Cardiac muscle cell (in vitro differentiated cells and primary cell): ENCODE results near the gene ELF2. TPM values are rescaled to one million over a fixed set of nuclear protein-coding genes. Genes with fewer than 3 reads are reported as not detected.
"Not testable (repeated sequence)": the region's sequence is repeated elsewhere in the genome, so short reads cannot be mapped to it uniquely, and the experiment has no call there.

Experiments
- DNase-seq, 2 donors: peaks; one replicate each; pipeline versions ENCODE4 v3.0.0 to v3.0.0-alpha.2; 2010 to 2017; ENCODE audit warnings: low read depth in 1 of 2, low spot score in 1 of 2
- H3K27ac ChIP-seq: fragments of 200-600 bp; sonication (generic); 2 replicates; pipeline ENCODE4 v1.5.1; 2016
- H3K27me3 ChIP-seq: fragments of 200-600 bp; sonication (generic); 2 replicates; pipeline ENCODE4 v1.6.0; 2016; ENCODE audit warnings: control low read depth
- H3K36me3 ChIP-seq: fragments of 200-600 bp; sonication (generic); 2 replicates; pipeline ENCODE4 v1.5.1; 2016; ENCODE audit warnings: control low read depth
- H3K4me1 ChIP-seq: fragments of 200-600 bp; sonication (generic); 2 replicates; pipeline ENCODE4 v1.8.1; 2017; ENCODE audit warnings: low read depth, mild to moderate bottlenecking, mixed run types
- H3K4me3 ChIP-seq: fragments of 200-600 bp; sonication (generic); 2 replicates; pipeline ENCODE4 v1.5.1; 2016; ENCODE audit warnings: mild to moderate bottlenecking
- H3K9me3 ChIP-seq: fragments of 200-600 bp; sonication (generic); 2 replicates; pipeline ENCODE4 v1.5.1; 2017; ENCODE audit warnings: low read depth, mild to moderate bottlenecking, control low read depth
- CTCF ChIP-seq: IDR thresholded peaks from 2 replicates; pipeline ENCODE4 v1.5.1; 2012; ENCODE audit warnings: low read depth, mild to moderate bottlenecking, low read length
- polyA plus RNA-seq: library from polyadenylated mRNA; unstranded; fragments of >200 nt; fragmentation: Nextera tagmentation; extraction: Ambion mirVana; gene quantifications from 2 replicates; pipeline ENCODE4 v1.2.1, GENCODE V29; 2016
- total RNA-seq: library from RNA; depleted of rRNA; stranded (reverse); fragments of >200 nt; gene quantifications from 2 replicates; pipeline ENCODE4 v1.2.3, GENCODE V29; 2016

The ELF2 gene
- total and polyA plus RNA-seq, 2 experiments from 2014 or later: 45.7 to 57.5 TPM

- no peaks in the 10 kb centered on the region for H3K36me3 ChIP-seq
- TF ChIP-seq CTCF: no peak
- H3K9me3 ChIP-seq: no peaks in the 10 kb centered on the region
These were observed 161.6 kb downstream of the ELF2 start, which contains the start of gene NOCT for GRCh38 chr4:139015269-139015947. NOCT (plus strand) TSS chr4:139015781; CDS start chr4:139015982, 201 bp downstream.

GRCh38 chr4:139014371-139015268, 162.4 kb downstream of the ELF2 start:
- no peaks in the 10 kb centered on the region for H3K9me3 ChIP-seq
- DNase-seq: peak in 1 of 2 donors; percentile 95
- peaks cover 13% of the 10 kb centered on the region for H3K4me1 ChIP-seq
- no peaks in the 10 kb centered on the region for H3K36me3 ChIP-seq
- peak overlapping the region; percentile 72 for H3K4me3 ChIP-seq
- H3K27me3 ChIP-seq: no peaks in the 10 kb centered on the region
- peak overlapping the region; percentile 100 for H3K27ac ChIP-seq
- TF ChIP-seq CTCF: no peak

More at GRCh38 chr4:139015269-139015947, 161.6 kb downstream of the ELF2 start, which contains the start of gene NOCT:
- DNase-seq: peak; percentile 91 to 94
- H3K27ac ChIP-seq: peak within 1 kb of the TSS; percentile 100
- H3K4me1 ChIP-seq: peaks cover 13% of the 10 kb centered on the region
- peak within 1 kb of the TSS; percentile 72 for H3K4me3 ChIP-seq
- H3K27me3 ChIP-seq: no peaks in the 10 kb centered on the region

GRCh38 chr4:139011225-139011950, 165.6 kb downstream of the ELF2 start:
- peaks cover 6% of the 10 kb centered on the region for H3K4me1 ChIP-seq
- H3K36me3 ChIP-seq: no peaks in the 10 kb centered on the region
- no peak for DNase-seq
- H3K27me3 ChIP-seq: no peaks in the 10 kb centered on the region
- H3K4me3 ChIP-seq: no peak overlapping the region
- H3K9me3 ChIP-seq: no peaks in the 10 kb centered on the region
- TF ChIP-seq CTCF: no peak
- no peak overlapping the region for H3K27ac ChIP-seq

- H3K9me3 ChIP-seq: no peaks in the 10 kb centered on the region
- H3K27me3 ChIP-seq: no peaks in the 10 kb centered on the region
- DNase-seq: no peak
- no peak overlapping the region for H3K4me3 ChIP-seq
- H3K4me1 ChIP-seq: peaks cover 1% of the 10 kb centered on the region
- no peaks in the 10 kb centered on the region for H3K36me3 ChIP-seq
- TF ChIP-seq CTCF: no peak
- no peak overlapping the region for H3K27ac ChIP-seq
These were observed 167.3 kb downstream of the ELF2 start for GRCh38 chr4:139009702-139010101.

GRCh38 chr4:139008278-139008677, 168.7 kb downstream of the ELF2 start:
- not testable (repeated sequence) for H3K27me3 ChIP-seq, H3K4me1 ChIP-seq, H3K4me3 ChIP-seq, H3K27ac ChIP-seq, DNase-seq, H3K36me3 ChIP-seq, H3K9me3 ChIP-seq
